ENCODE data around the gene IWS1.
"Not testable (repeated sequence)": the region's sequence is repeated elsewhere in the genome, so short reads cannot be mapped to it uniquely, and the experiment has no call there.

The IWS1 gene

GRCh38 chr2:127536707-127537541 is 10.6 kb upstream of the IWS1 start:
- DNase-seq (ENCODE audit: low spot score) = no peak
- H3K27ac ChIP-seq = no peak overlapping the region
- no peak for TF ChIP-seq CTCF (IDR thresholded peaks at IDR 0.05)
- no peak overlapping the region for H3K4me3 ChIP-seq

- Histone ChIP-seq H3K27ac (no peak overlapping the region), H3K4me3 (no peak overlapping the region)
- TF ChIP-seq CTCF (IDR thresholded peaks at IDR 0.05) = no peak
- no peak for DNase-seq (ENCODE audit: low spot score)
Observed at GRCh38 chr2:127535918-127536317, 9.6 kb upstream of the IWS1 start.

GRCh38 chr2:127535422-127535901 is 9.2 kb upstream of the IWS1 start, which contains the start of gene MYO7B:
TSS of gene MYO7B (plus strand) at chr2:127535683. CDS start at chr2:127559723, 24,040 bp downstream.
- TF ChIP-seq CTCF (IDR thresholded peaks at IDR 0.05) = no peak
- no peak within 1 kb of the TSS for H3K4me3 ChIP-seq
- no peak within 1 kb of the TSS for H3K27ac ChIP-seq
- DNase-seq (ENCODE audit: low spot score) = no peak

- DNase-seq (ENCODE audit: low spot score) = no peak
- no peak overlapping the region for H3K27ac ChIP-seq
Observed at GRCh38 chr2:127532296-127532695, 6.0 kb upstream of the IWS1 start.

GRCh38 chr2:127531221-127531648 is 4.9 kb upstream of the IWS1 start:
- no peak for DNase-seq (ENCODE audit: low spot score)
- H3K27ac ChIP-seq = no peak overlapping the region
- TF ChIP-seq CTCF (IDR thresholded peaks at IDR 0.05) = no peak
- no peak overlapping the region for H3K4me3 ChIP-seq

More at GRCh38 chr2:127532296-127532695, 6.0 kb upstream of the IWS1 start:
- no peak for TF ChIP-seq CTCF (IDR thresholded peaks at IDR 0.05)
- no peak overlapping the region for H3K4me3 ChIP-seq

- no peak for TF ChIP-seq CTCF (IDR thresholded peaks at IDR 0.05)
- no peak overlapping the region for H3K27ac ChIP-seq
- DNase-seq (ENCODE audit: low spot score) = no peak
- H3K4me3 ChIP-seq = no peak overlapping the region
Observed at GRCh38 chr2:127530245-127531140, 4.2 kb upstream of the IWS1 start.

GRCh38 chr2:127529416-127529815 is 3.1 kb upstream of the IWS1 start:
- H3K27ac ChIP-seq; H3K4me3 ChIP-seq; DNase-seq (ENCODE audit: low spot score): not testable (repeated sequence)
